AG08396 (cell line): ENCODE data around the gene NID1.

Source experiments
- DNase-seq: peaks from one replicate; pipeline ENCODE4 v3.0.0; 2012; ENCODE audit warnings: low spot score, mixed read lengths

The NID1 gene

GRCh38 chr1:235955777-235956176 lies 109.1 kb downstream of the NID1 start:
- no peak for DNase-seq

- no peak for DNase-seq
Observed at GRCh38 chr1:235954306-235955283, 110.3 kb downstream of the NID1 start.

- peak; percentile 56 for DNase-seq
Observed at GRCh38 chr1:235953801-235954200, 111.1 kb downstream of the NID1 start.

GRCh38 chr1:235952950-235953615 lies 111.8 kb downstream of the NID1 start:
- DNase-seq, result no peak

- DNase-seq, result no peak
Observed at GRCh38 chr1:235951661-235952060, 113.2 kb downstream of the NID1 start.

- no peak for DNase-seq
Observed at GRCh38 chr1:235950318-235950717, 114.6 kb downstream of the NID1 start.

- no peak for DNase-seq
Observed at GRCh38 chr1:235948774-235949427, 116.0 kb downstream of the NID1 start.

GRCh38 chr1:235947989-235948388 lies 116.9 kb downstream of the NID1 start:
- DNase-seq, result no peak

GRCh38 chr1:235946571-235946981 lies 118.3 kb downstream of the NID1 start:
- peak; percentile 29 for DNase-seq

- no peak for DNase-seq
Observed at GRCh38 chr1:235945775-235946570, 118.9 kb downstream of the NID1 start.

- DNase-seq, result peak; percentile 66
Observed at GRCh38 chr1:235943581-235944114, 121.2 kb downstream of the NID1 start.

GRCh38 chr1:235942979-235943575 lies 121.8 kb downstream of the NID1 start:
- DNase-seq, result no peak

GRCh38 chr1:235942625-235942934 lies 122.3 kb downstream of the NID1 start:
- no peak for DNase-seq

- DNase-seq, result no peak
Observed at GRCh38 chr1:235941876-235942624, 122.8 kb downstream of the NID1 start.

- no peak for DNase-seq
Observed at GRCh38 chr1:235940285-235940684, 124.6 kb downstream of the NID1 start.

GRCh38 chr1:235939480-235939775 lies 125.5 kb downstream of the NID1 start:
- peak; percentile 52 for DNase-seq

- no peak for DNase-seq
Observed at GRCh38 chr1:235938709-235939479, 126.0 kb downstream of the NID1 start.

- DNase-seq, result no peak
Observed at GRCh38 chr1:235937123-235937522, 127.8 kb downstream of the NID1 start.

- no peak for DNase-seq
Observed at GRCh38 chr1:235935235-235936225, 129.4 kb downstream of the NID1 start.
